Loucy (cell line): ENCODE results near the gene POU2AF2.

Experiments used
- CTCF ChIP-seq: fragments of 200-600 bp; sonication (generic); conservative IDR thresholded peaks from 2 replicates; pipeline ENCODE4 v1.5.1; 2014; ENCODE audit warnings: mild to moderate bottlenecking, antibody characterized with exemption, low read length
- EZH2phosphoT487 ChIP-seq: fragments of 200-600 bp; IDR thresholded peaks from 2 replicates; pipeline ENCODE4 v1.6.1; 2018; ENCODE audit warnings: antibody characterized with exemption, mild to moderate bottlenecking, moderate library complexity, borderline replicate concordance

- TF ChIP-seq EZH2phosphoT487 = no peak
- no peak for TF ChIP-seq CTCF
Observed at GRCh38 chr11:111301842-111302118, 56.3 kb downstream of the POU2AF2 start.
